ENCODE results near the gene TEX22.
A peak's percentile ranks its signal among the peaks of the same experiment; 100 is the strongest.

Gene TEX22

DNA sequence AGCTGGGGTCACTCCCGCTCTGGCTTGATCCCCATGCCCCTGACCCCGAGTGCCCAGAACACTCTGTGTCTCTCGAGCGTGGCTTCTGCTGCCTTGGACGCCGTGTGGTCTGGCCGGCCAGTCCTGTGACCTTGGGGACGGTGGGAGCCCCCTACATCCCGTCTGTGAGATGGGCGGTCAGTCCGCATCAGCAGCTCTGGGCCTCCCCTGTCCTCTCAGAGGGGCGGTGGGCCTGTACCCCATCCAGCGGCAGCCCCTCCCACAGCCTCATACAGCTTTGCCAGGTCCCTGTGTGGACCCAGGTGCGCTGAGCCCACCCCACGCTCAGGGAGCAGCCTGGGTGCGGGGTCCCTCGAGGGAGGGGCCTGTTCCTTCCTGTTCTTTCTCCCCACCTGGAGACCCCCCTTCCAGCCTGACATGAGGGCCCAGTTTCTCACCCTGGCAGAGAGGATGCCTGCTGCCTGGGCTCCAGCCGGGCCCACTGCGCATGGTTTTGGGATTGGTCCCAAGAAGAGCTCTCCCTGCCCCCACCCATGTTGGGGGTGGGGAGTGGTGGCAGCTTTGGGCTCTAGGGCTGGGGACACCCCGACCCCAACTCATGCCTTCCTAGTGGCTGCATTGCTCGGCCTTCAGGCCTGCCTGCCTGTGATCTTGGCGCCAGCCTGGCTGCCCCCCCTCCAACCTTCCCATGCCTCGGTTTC lies 22.8 kb downstream of the TEX22 start:
- TF ChIP-seq, protein P1, sequence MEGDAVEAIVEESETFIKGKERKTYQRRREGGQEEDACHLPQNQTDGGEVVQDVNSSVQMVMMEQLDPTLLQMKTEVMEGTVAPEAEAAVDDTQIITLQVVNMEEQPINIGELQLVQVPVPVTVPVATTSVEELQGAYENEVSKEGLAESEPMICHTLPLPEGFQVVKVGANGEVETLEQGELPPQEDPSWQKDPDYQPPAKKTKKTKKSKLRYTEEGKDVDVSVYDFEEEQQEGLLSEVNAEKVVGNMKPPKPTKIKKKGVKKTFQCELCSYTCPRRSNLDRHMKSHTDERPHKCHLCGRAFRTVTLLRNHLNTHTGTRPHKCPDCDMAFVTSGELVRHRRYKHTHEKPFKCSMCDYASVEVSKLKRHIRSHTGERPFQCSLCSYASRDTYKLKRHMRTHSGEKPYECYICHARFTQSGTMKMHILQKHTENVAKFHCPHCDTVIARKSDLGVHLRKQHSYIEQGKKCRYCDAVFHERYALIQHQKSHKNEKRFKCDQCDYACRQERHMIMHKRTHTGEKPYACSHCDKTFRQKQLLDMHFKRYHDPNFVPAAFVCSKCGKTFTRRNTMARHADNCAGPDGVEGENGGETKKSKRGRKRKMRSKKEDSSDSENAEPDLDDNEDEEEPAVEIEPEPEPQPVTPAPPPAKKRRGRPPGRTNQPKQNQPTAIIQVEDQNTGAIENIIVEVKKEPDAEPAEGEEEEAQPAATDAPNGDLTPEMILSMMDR (conservative IDR thresholded peaks at IDR 0.05; ENCODE audit: control insufficient read depth, insufficient read depth, low read depth, low read length): no peak
- no peak for DNase-seq (ENCODE audit: low read depth)
- peak overlapping the region; percentile 79 for H3K4me3 ChIP-seq (ENCODE audit: control insufficient read depth, low read depth, low read length)

DNA sequence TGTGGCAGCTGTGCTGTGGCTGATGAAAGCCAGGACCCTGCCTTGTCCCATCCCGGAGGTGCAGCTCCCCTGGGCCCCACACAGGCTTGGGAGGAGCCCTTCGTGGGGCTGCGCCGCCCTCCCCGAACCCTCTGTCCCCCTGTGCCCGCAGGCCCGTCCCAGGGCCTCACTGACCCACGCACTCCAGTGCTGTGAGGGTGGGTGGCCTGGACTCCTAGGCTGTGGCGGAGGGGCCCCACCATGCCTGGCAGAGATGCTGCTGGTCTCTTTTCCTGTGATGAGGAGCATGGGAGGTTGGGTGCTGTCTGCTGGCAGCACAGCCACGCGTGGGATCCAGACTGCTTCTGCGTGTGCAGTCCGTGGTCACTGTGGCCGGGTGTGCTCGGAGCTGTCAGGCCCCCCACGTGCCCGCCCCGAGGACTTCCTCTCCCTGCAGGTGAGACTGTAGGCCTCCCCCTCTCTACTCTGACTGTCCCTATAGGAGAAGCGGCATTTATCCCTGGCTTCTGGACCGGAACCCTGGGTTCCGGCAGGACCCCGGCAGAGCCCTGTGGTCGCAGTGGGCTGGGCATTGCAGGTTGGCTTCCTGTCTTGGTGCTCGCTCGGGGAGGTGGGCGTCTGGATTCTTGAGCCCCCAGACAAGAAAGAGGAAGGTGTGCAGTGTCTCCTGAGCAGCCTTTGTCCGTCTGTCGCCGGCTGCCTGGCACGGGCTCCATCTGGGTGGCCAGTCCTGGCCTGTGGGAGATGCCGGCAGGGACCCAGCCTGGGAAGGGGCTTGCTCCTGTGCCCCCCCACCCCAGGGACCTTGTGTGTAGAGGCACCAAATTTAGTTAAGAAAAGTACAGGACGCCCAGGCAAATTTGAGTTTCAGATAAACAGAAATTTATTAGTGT lies 23.6 kb downstream of the TEX22 start:
- TF ChIP-seq, protein P1 (conservative IDR thresholded peaks at IDR 0.05; ENCODE audit: control insufficient read depth, insufficient read depth, low read depth, low read length): no peak
- no peak for DNase-seq (ENCODE audit: low read depth)

GRCh38 chr14:105422695-105423487 lies 24.6 kb downstream of the TEX22 start:
- DNase-seq (ENCODE audit: low read depth): no peak
- TF ChIP-seq, protein P1 (conservative IDR thresholded peaks at IDR 0.05; ENCODE audit: control insufficient read depth, insufficient read depth, low read depth, low read length): no peak
- no peak overlapping the region for H3K4me3 ChIP-seq (ENCODE audit: control insufficient read depth, low read depth, low read length)

More for the DNA sequence above, 23.6 kb downstream of the TEX22 start:
- peak overlapping the region; percentile 79 for H3K4me3 ChIP-seq (ENCODE audit: control insufficient read depth, low read depth, low read length)

GRCh38 chr14:105423488-105424195 lies 25.3 kb downstream of the TEX22 start:
- no peak overlapping the region for H3K4me3 ChIP-seq (ENCODE audit: control insufficient read depth, low read depth, low read length)
- DNase-seq (ENCODE audit: low read depth): no peak
- TF ChIP-seq, protein P1 (conservative IDR thresholded peaks at IDR 0.05; ENCODE audit: control insufficient read depth, insufficient read depth, low read depth, low read length): no peak

GRCh38 chr14:105424861-105425260 lies 26.5 kb downstream of the TEX22 start:
- DNase-seq (ENCODE audit: low read depth): no peak

More at GRCh38 chr14:105424861-105425260, 26.5 kb downstream of the TEX22 start:
- TF ChIP-seq, protein P1 (conservative IDR thresholded peaks at IDR 0.05; ENCODE audit: control insufficient read depth, insufficient read depth, low read depth, low read length): no peak
- no peak overlapping the region for H3K4me3 ChIP-seq (ENCODE audit: control insufficient read depth, low read depth, low read length)

Measured in fibroblast of mammary gland (primary cell).